HCEC 1CT (cell line): Measurements from ENCODE around the gene ERCC1.

Experiments used
- DNase-seq: peaks from one replicate; pipeline ENCODE4 v3.0.0-alpha.2; 2017

Gene ERCC1

GRCh38 chr19:45362291-45362690, 61.4 kb downstream of the ERCC1 start:
- DNase-seq: no peak

GRCh38 chr19:45361608-45362007, 62.1 kb downstream of the ERCC1 start:
- DNase-seq: no peak

- no peak for DNase-seq
Observed at GRCh38 chr19:45358213-45358792, 65.4 kb downstream of the ERCC1 start.

GRCh38 chr19:45357445-45357783, 66.3 kb downstream of the ERCC1 start:
- no peak for DNase-seq
